NCI-H2029 treated with DMSO at 0.1 percent for 48 hours (cell line): ENCODE data around the gene KLF11.
"Not testable (repeated sequence)": the region's sequence is repeated elsewhere in the genome, so short reads cannot be mapped to it uniquely, and the experiment has no call there.

ENCODE experiments used
- DNase-seq: peaks from one replicate; lab custom pipeline; 2025; lab: John Stamatoyannopoulos, UW

The KLF11 gene

DNA sequence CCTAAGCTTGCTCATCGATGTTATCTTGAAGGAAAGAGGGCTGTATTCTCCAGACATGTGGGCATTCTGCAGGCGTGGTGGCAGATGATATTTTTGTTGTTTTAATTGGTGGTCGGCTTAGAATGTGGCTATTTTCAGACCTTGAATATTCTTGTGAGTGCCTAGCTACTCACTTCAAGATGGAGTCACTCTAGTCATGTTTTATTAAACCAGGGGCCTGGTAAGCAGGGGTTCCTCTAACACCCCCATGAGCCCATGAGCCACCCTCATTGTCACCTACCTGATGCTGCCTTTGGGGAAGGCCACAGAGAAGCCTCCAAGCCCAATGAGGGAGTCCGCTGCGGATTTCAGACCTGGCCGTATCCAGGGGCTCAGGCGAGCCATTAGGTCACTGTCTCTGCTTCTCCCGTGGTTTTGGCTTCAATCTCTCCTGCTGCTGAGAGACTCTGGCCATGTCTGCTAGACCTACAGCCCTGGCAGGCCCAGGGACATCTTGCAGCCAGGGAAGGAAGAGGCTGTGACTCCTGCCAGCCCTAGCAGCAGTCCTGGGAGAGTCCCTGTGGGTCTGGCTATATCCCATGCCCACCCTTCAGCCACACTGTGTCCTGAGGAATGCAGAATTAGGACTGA, 16.3 kb upstream of the KLF11 start:
- DNase-seq = no peak

DNA sequence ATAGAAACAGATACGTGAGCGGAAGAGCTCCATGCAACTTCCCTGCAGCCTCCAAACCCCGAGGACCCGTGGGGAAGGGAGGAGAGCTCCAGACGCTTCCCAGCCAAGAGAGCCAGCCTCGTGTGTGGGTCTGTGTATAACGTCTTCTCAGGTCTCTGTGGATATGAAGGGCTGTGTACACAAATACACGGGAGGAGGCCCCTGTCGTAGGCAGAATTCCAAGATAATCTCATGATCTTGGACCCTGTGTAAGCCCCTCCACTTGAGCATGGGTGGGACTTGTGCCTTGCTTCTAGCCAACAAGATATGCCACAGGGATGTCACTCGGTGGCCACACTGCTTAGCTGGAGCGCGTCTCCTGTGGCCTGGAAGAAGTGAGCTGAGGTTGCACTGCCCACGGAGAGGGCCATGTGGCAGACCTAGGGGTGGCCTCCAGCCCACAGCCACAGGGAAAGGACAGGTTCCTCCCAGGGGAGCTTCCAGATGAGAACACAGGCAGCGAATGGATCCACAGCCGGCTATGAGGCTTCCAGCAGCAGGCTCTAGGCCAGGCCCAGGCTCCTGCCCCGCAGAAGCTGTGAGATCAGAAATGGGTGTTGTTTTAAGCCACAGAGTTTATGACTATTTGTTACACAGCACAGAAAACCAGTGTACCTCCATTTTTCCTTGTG, 15.6 kb upstream of the KLF11 start:
- no peak for DNase-seq

DNA sequence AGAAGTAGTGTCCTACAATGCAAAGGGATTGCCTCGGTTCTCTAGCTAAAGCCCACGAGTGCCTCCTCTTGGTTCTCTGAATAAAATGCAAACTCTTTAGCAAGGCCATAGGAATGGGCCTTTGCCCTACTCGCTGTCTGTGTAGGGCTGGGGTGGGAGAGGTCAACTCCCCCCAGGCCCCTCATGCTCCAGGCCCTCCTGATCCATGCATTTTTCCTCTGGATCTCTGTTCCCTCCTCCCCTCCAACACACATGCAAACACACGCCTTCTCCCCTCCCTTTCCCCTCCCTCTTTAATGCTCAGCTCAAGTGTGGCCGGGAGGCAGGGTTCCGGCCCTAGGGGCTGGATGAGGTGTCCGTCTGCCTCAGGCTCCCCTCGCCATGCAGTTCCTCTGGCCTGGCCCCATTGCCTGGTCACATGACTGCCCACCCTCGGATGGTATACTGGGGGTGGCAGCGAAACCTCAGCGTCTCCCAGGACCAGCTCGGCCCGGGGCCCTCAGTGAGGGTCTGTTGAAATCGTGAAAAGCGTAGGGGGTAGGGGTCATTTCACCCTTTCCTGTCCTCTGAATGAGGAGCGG, 14.9 kb upstream of the KLF11 start:
- no peak for DNase-seq

DNA sequence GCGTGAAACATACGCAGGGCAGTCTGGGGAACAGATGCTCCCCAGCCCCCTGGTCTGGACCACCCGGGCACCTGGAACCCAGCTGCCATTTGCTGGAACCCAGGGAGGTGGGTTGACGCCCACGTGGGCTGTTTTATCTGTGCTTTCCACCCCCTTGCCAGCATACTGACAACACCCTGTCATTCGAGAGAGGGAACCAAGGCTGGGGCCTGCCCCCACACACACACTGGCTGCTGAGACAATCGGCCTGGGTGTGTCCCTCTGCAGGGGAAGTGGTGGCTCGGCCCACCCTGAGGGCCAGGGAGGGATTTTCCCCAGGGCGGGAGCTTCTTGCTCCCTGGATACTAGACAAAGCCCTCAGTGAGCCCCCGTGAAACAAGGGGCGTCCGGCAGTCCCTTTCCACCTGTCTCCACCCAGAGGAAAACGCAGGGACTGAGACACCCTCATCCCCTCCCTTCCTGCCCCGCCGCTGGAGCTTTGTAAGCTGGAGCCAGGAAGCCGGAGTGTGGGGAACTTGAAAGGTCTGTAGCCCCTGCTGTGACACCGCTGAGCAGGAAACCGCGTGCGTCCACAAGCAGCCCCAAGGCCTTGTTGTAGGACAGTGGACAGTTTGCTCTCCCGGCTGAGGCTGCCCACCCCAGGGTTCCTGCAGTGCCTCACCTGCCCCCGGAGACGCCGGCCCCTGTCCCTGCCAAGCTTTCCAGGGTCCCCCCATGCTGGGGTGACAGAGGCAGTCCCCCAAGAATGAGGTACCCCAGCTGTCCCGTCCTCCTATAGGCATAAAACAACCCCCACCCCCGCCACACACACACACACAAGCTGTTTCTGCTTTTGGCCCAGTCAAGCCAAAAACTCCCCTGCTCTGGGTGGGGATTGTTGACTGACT, 14.1 kb upstream of the KLF11 start:
- DNase-seq = no peak

DNA sequence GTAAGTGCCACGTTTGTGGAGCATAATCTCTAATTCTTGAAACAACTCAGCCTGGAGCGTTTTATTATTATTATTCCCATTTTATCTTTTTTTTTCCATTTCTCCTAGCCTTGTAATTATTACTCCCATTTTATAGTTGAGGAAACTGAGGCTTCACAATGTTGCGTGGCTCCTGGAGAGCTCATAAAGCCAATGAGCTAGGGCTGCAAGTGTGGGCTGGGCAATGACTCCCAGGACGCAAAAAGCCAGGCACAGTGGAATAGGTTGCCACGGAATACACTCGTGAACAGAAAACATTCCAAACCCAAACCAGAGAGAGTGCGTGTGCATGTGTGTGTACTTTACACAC, 13.5 kb upstream of the KLF11 start:
- DNase-seq = no peak

DNA sequence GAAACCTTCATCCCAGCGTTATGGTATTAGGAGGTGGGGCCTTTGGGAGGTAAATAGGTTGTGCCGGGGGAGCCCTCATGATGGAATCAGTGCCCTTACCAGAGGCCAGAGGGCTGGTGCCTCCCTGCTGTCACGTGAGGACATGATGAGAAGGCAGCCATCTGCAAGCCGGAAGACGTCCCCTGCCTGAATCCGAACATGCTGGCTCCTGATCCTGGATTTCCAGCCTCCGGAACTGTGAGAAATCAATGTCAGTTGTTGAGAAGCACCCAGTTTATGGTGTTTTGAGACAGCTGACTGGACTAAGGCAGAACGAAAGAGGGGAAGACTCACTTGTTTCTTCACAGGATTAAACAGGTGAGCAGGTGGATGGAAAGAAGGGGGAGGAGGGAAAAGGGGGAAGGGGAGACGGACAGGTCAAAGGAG, 13.0 kb upstream of the KLF11 start:
- no peak for DNase-seq

DNA sequence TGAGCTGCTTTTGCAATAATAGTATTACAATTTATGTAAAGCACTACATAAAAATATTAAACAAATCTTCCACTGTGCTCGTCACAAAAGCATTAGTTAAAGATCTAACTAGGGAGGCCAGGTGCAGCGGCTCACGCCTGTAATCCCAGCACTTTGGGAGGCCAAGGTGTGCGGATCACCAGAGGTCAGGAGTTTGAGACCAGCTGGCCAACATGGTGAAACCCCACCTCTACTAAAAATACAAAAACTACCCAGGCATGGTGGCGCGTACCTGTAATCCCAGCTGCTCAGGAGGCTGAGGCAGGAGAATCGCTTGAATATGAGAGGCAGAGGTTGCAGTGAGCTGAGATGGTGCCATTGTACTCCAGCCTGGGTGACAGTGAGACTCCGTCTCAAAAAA, 12.6 kb upstream of the KLF11 start:
- DNase-seq = not testable (repeated sequence)

DNA sequence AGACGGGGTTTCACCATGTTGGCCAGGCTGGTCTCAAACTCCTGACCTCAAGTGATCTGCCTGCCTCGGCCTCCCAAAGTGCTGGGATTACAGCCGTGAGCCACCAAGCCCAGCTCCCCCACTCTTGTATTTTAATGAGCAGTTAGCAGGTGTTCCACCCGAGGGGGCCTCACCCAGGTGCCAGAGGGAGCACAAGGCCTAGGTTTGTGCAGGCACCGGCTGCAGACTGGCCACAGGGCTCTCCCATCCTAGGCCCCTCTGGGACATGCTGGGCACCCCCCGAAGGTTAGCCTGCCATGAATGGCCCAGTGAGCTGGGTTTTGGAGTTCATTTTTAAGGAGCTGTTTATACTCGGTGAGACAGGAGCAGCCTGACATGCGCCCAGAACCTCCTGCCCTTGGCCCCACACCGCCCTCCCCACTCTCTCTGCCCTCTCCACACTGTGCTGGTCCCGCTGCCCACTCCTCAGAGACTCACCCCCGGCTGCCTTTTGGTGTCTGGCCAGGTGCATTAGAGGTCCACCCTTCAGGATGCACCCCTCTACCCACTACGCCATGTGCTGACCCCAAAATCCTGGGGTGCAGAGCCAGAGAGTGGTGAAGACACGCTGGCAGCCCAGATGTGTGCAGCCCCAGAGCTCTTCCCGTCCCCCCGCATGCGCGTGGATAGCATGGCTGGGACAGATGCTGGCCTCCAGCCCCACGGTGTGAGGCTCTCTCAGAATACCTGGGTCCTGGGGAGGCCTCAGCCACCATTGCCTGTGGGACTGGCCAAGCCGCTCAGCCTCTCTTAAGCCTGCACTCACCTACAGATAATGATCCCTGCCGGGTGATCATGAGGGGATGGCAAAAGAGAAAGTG, 11.2 kb upstream of the KLF11 start:
- no peak for DNase-seq

DNA sequence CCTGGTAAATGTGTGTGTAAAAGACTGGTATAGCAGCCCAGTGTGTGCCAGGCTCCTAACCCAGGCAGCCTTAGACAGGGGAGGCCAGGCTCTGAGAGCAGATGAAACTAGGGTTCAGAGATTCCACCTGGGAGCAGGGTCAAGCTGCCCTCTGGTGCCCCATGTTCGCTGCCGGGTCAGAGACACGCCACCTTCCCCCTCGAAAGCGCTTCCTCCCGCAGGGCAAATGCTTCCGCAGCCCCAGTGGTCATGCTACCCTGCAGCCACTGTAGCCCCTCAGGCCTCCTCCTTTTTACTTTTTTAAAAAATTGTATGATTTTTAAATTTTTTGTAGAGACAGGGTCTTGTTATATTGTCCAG, 10.6 kb upstream of the KLF11 start:
- DNase-seq = no peak

DNA sequence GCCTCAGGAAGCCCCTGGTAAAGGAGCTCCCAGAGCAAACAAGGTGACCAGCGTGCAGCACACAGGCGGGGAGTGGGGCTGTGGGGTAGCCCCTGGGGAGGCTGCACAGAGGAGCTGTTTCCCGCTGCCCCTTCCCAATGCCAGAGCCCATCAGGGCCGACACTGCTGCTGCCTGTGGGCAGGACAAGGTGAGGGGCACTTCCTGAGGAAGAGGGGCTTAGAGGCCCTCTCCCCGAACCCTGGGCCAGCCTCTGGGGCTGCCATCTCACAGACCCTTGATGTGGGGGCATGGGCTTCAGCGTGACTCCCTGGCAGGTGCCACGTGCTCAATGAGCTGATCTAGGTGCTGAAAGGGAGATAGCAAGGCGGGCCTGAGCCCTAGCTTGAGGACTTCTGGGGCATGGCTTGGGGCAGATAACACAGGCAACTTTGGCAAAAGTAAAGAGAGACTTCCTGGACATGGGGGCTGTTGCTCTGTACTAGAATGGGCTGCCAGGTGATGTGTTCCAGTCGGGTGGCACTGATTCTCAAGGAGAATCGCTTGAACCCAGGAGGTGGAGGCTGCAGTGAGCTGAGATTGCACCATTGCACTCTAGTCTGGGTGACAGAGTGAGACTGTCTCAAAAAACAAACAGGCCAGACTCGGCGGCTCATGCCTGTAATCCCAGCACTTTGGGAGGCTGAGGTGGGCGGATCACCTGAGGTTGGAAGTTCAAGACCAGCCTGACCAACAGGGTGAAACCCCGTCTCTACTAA, 9.9 kb upstream of the KLF11 start:
- DNase-seq = no peak

DNA sequence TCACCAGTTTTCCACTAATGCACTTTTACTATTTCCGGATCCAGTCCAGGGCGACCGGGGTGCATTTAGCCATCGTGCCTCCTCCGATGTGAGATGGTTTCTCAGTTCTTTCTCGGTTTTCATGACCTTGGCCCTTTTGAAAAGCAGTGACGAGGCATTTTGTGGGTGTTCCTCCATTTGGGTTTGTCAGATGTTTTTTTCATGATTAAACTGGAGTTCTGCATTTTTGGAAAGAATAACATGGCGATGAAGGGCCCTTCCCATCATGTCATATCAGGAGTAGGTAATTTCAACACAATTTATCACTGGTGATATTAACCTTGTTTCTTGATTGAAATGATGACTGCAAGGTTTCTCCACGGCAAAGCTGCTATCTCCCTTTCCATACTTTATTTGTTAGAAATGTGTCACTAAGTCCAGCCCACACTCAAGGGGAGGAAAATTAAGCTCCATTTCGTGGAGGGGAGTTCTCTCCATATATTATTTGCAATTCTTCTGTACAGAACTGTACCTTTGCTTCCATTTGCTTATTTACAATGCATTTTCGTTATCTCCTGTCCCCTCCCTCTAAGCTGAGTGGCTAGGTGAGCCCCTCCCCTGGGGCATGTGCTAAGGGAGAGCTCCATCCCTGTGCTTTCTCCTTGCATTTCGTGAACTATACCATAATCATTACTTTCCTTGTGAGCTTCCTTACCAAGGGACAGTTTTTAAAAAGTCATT, 8.9 kb upstream of the KLF11 start:
- DNase-seq = no peak

DNA sequence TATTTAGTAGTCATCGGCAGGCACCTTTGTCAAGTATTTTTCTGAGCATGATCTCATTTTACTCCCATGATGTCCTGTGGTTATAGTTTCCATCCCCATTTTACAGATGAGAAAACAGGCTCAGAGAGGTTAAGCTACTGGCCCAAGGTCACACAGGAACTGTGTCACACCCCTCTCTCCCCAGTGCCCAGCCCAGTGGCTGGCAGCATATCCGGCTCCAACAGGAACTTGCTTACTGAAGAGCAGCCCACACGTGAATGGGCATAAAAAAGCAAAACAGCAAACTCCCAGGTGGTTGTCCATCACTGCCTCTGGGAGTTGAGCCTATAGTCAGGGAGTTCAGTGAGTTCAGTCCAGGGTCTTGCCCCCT, 8.3 kb upstream of the KLF11 start:
- no peak for DNase-seq

DNA sequence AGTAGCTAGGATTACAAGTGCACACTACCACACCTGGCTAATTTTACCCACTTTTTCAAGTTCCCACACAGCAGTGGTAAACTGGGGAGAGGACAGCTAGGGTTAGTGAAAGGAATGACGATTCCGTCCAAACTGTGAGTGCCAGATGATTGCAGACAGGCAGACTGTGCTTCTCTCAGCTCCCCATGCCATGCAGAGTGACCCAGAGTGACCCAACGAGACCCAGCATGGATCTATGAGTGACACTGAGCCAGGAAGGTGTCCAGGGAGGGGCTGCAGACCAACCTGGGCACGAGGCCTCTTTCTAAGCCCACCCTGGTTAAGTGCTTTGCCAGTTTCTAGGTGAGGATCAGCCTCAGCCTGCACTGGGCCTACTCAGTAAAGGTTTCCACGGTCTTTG, 7.7 kb upstream of the KLF11 start:
- DNase-seq = no peak

DNA sequence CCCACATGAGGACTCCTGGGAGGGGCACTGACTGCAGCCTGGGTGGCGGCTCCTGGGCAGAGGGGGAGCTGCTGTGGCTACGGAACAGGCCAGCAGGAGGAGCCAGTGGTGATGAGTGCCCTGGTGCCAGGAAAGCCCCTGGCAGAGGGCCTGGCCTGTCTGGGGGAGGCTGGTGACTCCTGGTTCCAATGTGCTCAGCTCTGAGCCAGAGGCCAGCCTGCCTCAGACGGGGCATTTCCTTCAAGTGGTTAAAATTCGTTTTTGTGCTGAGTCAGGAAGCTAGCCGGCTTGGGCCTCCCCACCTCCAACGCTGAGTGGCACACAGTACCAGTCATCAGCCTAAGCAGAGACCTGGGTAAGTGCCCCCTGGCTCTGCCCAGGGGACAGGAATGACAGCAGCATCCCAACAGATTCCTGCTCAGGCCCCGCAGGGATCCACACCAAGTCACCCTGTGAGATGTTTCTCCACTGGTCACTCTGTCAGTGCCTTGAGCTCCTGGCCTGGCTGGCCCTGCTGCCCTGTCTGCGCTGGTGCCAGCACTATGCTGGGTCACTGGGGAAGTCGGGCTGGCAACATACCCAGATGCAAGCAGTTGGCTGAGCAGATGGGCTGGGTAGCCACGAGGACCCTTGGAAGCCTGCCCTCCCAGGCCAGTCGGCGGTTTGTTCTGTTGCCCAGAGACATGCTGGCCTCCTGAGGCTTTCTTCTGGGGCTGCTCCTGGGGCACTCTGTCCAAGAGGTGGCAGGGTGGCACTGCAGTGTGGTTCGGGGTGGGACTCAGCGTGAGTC, 7.1 kb upstream of the KLF11 start:
- no peak for DNase-seq

DNA sequence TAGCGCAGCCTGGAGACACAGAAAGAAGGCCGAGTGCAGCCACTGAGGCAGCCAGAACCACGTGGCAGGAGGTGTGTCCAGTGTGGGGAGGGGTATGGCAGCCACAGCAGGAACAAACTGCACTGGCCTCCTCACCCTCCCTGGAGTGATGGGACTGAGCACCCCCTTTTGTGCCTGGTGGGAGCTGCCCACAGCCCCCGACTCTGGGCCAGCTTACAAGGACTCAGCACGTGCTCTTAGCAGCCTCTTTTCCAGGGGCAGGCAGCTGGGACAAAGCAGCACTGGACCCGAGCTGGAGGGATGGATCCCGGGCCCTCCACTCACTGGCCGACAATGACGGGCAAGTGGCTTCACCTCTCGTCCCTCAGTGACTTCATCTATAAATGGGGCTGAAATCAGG, 5.2 kb upstream of the KLF11 start:
- no peak for DNase-seq

DNA sequence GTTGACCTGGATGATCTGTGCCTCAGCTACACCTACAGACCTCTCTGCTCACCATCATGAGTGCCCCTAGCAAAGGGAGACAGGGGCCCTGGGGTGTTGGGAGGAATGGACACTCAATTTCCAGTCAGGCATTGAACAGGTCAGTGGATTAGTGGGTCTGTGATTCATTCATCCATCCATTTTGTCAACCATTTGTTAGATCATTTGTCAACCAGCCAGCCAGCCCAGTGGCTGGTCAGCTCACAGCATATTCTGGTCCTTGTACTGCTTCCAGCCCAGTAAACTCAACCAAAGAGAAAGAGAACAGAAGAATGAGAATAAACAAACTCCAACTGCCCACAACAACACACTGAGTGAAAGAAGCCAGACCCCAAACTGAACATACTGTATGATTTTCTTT, 4.6 kb upstream of the KLF11 start:
- DNase-seq = no peak

DNA sequence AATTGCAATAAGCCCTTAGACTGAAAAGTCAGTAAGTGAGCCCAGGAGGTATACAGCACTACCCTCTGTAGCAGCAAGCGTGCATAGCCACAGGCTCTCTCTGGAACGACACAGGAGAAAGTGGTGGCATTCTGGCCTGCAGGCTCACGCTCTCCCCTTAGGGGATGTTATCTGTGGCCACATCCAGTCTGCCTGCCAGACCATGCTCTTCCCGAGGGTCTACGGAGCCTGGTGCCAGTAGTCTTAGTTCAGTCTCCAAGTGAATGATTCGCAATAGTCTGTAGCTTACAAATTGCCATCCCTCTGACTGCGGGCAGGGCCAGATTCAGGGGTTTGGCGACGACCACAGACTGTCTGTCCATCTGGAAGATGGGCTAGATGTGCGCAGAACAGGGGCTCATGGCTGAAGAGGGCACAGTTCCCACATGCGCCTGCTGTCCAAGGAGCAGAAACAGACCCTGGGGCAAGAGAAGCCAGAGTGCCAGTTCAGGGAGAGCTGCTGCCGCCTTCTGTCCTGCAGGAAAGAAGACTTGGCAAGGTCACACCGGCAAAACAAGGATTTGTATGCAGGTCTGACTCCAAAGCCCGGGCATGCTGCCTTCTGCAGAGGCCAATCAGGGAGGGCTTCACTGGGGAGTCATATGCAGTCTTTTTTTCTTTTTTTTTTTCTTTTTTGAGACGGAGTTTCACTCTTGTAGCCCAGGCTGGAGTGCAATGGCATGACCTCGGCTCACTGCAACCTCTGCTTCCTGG, 3.5 kb upstream of the KLF11 start:
- DNase-seq = no peak

DNA sequence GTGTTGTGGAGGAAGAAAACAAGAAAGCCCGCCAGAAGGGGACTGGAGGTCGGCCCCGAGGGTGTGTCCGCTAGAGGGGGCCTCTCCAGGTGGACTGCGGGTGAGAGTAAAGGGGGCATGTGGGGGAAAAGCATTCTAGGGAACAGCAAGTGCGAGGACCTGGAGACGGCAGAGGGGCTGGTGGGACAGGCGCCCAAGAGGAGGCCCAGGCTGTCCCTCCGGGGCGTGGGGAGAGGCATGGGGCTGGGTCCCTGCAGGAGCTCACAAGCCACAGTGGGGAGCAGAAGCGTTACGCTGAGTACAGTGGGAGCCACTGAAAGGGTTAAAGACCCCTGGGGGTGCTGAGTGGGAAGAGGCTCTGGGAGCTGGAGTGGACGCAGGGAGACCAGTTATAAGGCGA, 1.6 kb upstream of the KLF11 start:
- DNase-seq = no peak
